HepG2 (cell line): Measurements from ENCODE around the gene BRD3. TPM values are rescaled to one million over a fixed set of nuclear protein-coding genes. Genes with fewer than 3 reads are reported as not detected.
A peak's percentile ranks its signal among the peaks of the same experiment; 100 is the strongest.

Source experiments
- MAFF ChIP-seq: IDR thresholded peaks from 2 replicates; pipeline ENCODE4 v1.6.1; 2011; ENCODE audit warnings: low read depth, low read length, improper control_type of control experiment
- MTA1 ChIP-seq: sonication (generic); formaldehyde crosslinking; IDR thresholded peaks from 2 replicates; pipeline ENCODE4 v1.4.0; 2020; ENCODE audit warnings: missing genetic modification reagents, mild to moderate bottlenecking, borderline replicate concordance
- MYC ChIP-seq: sonication (generic); formaldehyde crosslinking; IDR thresholded peaks from 2 replicates; pipeline ENCODE4 v1.9.0; 2021; ENCODE audit warnings: missing genetic modification reagents, borderline replicate concordance
- REL ChIP-seq: sonication (generic); formaldehyde crosslinking; conservative IDR thresholded peaks from 2 replicates; pipeline ENCODE4 v1.8.0; 2022; ENCODE audit warnings: mild to moderate bottlenecking, missing genetic modification reagents, moderate library complexity
- RFXAP ChIP-seq: sonication (generic); formaldehyde crosslinking; IDR thresholded peaks from 2 replicates; pipeline ENCODE4 v1.4.0; 2020; ENCODE audit warnings: missing genetic modification reagents, borderline replicate concordance
- SRSF1 ChIP-seq: fragments of 200-400 bp; formaldehyde crosslinking; optimal IDR thresholded peaks from 2 replicates; pipeline ENCODE3; 2017; ENCODE audit warnings: mild to moderate bottlenecking, low read depth, low read length, moderate library complexity
- ZMYM4 ChIP-seq: sonication (generic); formaldehyde crosslinking; IDR thresholded peaks from 2 replicates; pipeline ENCODE4 v1.8.1; 2023; ENCODE audit warnings: mild to moderate bottlenecking, missing genetic modification reagents
- ZNF354B ChIP-seq: sonication (generic); formaldehyde crosslinking; IDR thresholded peaks from 2 replicates; pipeline ENCODE4 v1.8.0; 2022; ENCODE audit warnings: mild to moderate bottlenecking, missing genetic modification reagents
- ZNF546 ChIP-seq: sonication (generic); formaldehyde crosslinking; conservative IDR thresholded peaks from 2 replicates; pipeline ENCODE4 v1.8.1; 2023; ENCODE audit warnings: mild to moderate bottlenecking, missing genetic modification reagents
- polyA plus RNA-seq, 8 experiments: library from polyadenylated mRNA; depleted of rRNA in 3 of 8; stranded (reverse) in 7 of 8; unstranded in 1 of 8; fragments of >200 nt; fragmentation: Illumina TruSeq in 4 of 8; extraction: Trizol in 4 of 8; gene quantifications; 2 replicates each; pipeline versions ENCODE4 v1.2.1 to v1.2.3, GENCODE V29; 2011 to 2016; ENCODE audit warnings: low read depth in 4 of 8, missing spikeins in 1 of 8, mixed read lengths in 1 of 8; ENCODE audit not compliant: insufficient read depth in 1 of 8
- total RNA-seq, 5 experiments: library from RNA; depleted of rRNA; stranded (reverse); fragments of >200 nt; fragmentation: Illumina TruSeq; extraction: Trizol; gene quantifications; 2 replicates each; pipeline ENCODE4 v1.2.3, GENCODE V29; 2016; ENCODE audit warnings: low read depth in 1 of 5
- TF ChIP-seq, protein P1 (sequence below): sonication (generic); formaldehyde crosslinking; IDR thresholded peaks from 2 replicates; pipeline ENCODE4 v1.4.0; 2020; ENCODE audit warnings: missing genetic modification reagents
- TF ChIP-seq, protein P2 (sequence below): sonication (generic); formaldehyde crosslinking; IDR thresholded peaks from 2 replicates; pipeline ENCODE4 v1.5.0; 2020; ENCODE audit warnings: mild to moderate bottlenecking, missing genetic modification reagents, borderline replicate concordance
- TF ChIP-seq, protein P3 (sequence below): IDR thresholded peaks from 2 replicates; pipeline ENCODE4 v1.6.1; 2016; ENCODE audit warnings: low read depth, missing genetic modification reagents, missing compliant biosample characterization
- TF ChIP-seq, protein P4 (sequence below): IDR thresholded peaks from 2 replicates; pipeline ENCODE4 v1.6.1; 2012; ENCODE audit warnings: inconsistent platforms
- TF ChIP-seq, protein P5 (sequence below): sonication (generic); formaldehyde crosslinking; conservative IDR thresholded peaks from 2 replicates; pipeline ENCODE4 v1.8.0; 2022; ENCODE audit warnings: low read depth, missing genetic modification reagents

Gene BRD3
- total and polyA plus RNA-seq, 2 of the 13 experiments (the other 11 are each of a cell fraction or from before 2014, with no cell fraction given): 5.9 to 12.9 TPM

DNA sequence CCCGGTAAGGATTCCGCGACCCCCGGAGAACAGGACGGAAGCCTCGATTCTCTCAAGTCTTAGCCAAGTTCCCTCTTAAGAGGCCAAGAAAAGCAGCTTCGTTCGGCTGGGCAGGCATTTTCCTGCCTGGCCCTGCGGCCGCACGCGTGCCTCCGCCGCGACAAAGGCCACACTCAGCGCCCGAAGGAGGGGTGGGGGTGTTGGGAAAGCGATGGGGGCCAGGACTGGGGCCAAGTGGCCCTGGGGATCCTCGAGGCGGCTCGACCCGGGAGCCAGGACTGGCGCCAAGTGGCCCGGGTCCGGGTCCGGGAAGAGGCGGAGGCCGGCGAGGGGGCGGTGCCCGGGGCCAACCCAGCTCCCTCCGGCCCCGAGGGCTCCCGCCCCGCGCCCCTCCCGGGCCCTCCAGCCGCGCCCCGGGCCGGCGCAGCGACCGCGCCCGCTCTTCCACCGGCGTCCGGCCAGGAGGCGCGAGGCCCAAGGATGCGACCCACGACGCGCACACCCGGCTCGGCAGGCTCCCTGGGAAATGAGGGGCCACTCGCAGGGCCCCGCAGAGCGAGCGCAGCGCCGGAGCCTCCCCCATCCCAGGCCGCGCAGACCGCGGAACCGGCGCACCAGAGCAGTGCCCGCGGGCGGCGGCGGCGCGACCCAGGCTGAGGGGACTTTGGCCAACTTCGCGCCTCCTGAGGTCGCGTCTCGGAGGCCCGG is 76.5 kb downstream of the BRD3 start (continued):
- TF ChIP-seq MTA1 (CRISPR knock-in tag): 0 out of 2 replicates have a peak, but pooled peaks have one; percentile 7
- TF ChIP-seq ZNF546 (CRISPR knock-in tag): no peak
- TF ChIP-seq ZNF354B (CRISPR knock-in tag): no peak
- no peak for TF ChIP-seq MAFF
- TF ChIP-seq, protein P1, sequence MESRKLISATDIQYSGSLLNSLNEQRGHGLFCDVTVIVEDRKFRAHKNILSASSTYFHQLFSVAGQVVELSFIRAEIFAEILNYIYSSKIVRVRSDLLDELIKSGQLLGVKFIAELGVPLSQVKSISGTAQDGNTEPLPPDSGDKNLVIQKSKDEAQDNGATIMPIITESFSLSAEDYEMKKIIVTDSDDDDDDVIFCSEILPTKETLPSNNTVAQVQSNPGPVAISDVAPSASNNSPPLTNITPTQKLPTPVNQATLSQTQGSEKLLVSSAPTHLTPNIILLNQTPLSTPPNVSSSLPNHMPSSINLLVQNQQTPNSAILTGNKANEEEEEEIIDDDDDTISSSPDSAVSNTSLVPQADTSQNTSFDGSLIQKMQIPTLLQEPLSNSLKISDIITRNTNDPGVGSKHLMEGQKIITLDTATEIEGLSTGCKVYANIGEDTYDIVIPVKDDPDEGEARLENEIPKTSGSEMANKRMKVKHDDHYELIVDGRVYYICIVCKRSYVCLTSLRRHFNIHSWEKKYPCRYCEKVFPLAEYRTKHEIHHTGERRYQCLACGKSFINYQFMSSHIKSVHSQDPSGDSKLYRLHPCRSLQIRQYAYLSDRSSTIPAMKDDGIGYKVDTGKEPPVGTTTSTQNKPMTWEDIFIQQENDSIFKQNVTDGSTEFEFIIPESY (CRISPR knock-in tag): no peak
- TF ChIP-seq, protein P2, sequence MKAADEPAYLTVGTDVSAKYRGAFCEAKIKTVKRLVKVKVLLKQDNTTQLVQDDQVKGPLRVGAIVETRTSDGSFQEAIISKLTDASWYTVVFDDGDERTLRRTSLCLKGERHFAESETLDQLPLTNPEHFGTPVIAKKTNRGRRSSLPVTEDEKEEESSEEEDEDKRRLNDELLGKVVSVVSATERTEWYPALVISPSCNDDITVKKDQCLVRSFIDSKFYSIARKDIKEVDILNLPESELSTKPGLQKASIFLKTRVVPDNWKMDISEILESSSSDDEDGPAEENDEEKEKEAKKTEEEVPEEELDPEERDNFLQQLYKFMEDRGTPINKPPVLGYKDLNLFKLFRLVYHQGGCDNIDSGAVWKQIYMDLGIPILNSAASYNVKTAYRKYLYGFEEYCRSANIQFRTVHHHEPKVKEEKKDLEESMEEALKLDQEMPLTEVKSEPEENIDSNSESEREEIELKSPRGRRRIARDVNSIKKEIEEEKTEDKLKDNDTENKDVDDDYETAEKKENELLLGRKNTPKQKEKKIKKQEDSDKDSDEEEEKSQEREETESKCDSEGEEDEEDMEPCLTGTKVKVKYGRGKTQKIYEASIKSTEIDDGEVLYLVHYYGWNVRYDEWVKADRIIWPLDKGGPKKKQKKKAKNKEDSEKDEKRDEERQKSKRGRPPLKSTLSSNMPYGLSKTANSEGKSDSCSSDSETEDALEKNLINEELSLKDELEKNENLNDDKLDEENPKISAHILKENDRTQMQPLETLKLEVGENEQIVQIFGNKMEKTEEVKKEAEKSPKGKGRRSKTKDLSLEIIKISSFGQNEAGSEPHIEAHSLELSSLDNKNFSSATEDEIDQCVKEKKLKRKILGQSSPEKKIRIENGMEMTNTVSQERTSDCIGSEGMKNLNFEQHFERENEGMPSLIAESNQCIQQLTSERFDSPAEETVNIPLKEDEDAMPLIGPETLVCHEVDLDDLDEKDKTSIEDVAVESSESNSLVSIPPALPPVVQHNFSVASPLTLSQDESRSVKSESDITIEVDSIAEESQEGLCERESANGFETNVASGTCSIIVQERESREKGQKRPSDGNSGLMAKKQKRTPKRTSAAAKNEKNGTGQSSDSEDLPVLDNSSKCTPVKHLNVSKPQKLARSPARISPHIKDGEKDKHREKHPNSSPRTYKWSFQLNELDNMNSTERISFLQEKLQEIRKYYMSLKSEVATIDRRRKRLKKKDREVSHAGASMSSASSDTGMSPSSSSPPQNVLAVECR (CRISPR knock-in tag): peak; percentile 78; the same call in 1 of the 2 replicates
- TF ChIP-seq SRSF1: no peak
- TF ChIP-seq, protein P3, sequence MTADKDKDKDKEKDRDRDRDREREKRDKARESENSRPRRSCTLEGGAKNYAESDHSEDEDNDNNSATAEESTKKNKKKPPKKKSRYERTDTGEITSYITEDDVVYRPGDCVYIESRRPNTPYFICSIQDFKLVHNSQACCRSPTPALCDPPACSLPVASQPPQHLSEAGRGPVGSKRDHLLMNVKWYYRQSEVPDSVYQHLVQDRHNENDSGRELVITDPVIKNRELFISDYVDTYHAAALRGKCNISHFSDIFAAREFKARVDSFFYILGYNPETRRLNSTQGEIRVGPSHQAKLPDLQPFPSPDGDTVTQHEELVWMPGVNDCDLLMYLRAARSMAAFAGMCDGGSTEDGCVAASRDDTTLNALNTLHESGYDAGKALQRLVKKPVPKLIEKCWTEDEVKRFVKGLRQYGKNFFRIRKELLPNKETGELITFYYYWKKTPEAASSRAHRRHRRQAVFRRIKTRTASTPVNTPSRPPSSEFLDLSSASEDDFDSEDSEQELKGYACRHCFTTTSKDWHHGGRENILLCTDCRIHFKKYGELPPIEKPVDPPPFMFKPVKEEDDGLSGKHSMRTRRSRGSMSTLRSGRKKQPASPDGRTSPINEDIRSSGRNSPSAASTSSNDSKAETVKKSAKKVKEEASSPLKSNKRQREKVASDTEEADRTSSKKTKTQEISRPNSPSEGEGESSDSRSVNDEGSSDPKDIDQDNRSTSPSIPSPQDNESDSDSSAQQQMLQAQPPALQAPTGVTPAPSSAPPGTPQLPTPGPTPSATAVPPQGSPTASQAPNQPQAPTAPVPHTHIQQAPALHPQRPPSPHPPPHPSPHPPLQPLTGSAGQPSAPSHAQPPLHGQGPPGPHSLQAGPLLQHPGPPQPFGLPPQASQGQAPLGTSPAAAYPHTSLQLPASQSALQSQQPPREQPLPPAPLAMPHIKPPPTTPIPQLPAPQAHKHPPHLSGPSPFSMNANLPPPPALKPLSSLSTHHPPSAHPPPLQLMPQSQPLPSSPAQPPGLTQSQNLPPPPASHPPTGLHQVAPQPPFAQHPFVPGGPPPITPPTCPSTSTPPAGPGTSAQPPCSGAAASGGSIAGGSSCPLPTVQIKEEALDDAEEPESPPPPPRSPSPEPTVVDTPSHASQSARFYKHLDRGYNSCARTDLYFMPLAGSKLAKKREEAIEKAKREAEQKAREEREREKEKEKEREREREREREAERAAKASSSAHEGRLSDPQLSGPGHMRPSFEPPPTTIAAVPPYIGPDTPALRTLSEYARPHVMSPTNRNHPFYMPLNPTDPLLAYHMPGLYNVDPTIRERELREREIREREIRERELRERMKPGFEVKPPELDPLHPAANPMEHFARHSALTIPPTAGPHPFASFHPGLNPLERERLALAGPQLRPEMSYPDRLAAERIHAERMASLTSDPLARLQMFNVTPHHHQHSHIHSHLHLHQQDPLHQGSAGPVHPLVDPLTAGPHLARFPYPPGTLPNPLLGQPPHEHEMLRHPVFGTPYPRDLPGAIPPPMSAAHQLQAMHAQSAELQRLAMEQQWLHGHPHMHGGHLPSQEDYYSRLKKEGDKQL (CRISPR knock-in tag): no peak
- TF ChIP-seq, protein P4, sequence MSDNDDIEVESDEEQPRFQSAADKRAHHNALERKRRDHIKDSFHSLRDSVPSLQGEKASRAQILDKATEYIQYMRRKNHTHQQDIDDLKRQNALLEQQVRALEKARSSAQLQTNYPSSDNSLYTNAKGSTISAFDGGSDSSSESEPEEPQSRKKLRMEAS: 0 out of 2 replicates have a peak, but pooled peaks have one; percentile 23
- 0 out of 2 replicates have a peak, but pooled peaks have one; percentile 7 for TF ChIP-seq ZMYM4 (CRISPR knock-in tag)
- TF ChIP-seq RFXAP: no peak
- TF ChIP-seq, protein P5, sequence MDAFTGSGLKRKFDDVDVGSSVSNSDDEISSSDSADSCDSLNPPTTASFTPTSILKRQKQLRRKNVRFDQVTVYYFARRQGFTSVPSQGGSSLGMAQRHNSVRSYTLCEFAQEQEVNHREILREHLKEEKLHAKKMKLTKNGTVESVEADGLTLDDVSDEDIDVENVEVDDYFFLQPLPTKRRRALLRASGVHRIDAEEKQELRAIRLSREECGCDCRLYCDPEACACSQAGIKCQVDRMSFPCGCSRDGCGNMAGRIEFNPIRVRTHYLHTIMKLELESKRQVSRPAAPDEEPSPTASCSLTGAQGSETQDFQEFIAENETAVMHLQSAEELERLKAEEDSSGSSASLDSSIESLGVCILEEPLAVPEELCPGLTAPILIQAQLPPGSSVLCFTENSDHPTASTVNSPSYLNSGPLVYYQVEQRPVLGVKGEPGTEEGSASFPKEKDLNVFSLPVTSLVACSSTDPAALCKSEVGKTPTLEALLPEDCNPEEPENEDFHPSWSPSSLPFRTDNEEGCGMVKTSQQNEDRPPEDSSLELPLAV (CRISPR knock-in tag): no peak
- TF ChIP-seq REL (CRISPR knock-in tag): no peak
- TF ChIP-seq MYC (CRISPR knock-in tag): 0 out of 2 replicates have a peak, but pooled peaks have one; percentile 6
